Endothelial cell of umbilical vein (primary cell): ENCODE data around the gene PSMA8. TPM values are rescaled to one million over a fixed set of nuclear protein-coding genes. Genes with fewer than 3 reads are reported as not detected.

Experiments
- BruUV-seq: library from RNA; stranded (reverse); fragments of 400-500 nt; replicated peaks from 2 replicates; lab custom pipeline; 2021; lab: Mats Ljungman, UMichigan
- CTCF ChIA-PET: fragments of 300-600, 350-600 bp; sonication (Branson Sonifier 250); formaldehyde crosslinking; loops from one replicate; lab custom pipeline; 2021; ENCODE audit warnings: antibody characterized with exemption, inconsistent platforms; lab: Charles Lee
- POLR2A ChIA-PET: fragments of 300-600, 350-600 bp; sonication (Branson Sonifier 250); formaldehyde crosslinking; loops from one replicate; lab custom pipeline; 2021; ENCODE audit warnings: antibody characterized with exemption, inconsistent platforms; lab: Charles Lee
- DNase-seq: peaks from one replicate; pipeline ENCODE4 v3.0.0-alpha.2; 2011; ENCODE audit warnings: low read depth, low spot score
- FAIRE-seq: peaks from 2 replicates; lab custom pipeline; 2011; peaks lifted over from hg19 to GRCh38; lab: Jason Lieb, UNC
- H2AFZ ChIP-seq: 2 replicates; pipeline ENCODE4 v1.6.0; 2012; ENCODE audit warnings: low read depth, low read length, control low read depth, inconsistent platforms
- H3K27ac ChIP-seq: 2 replicates; pipeline ENCODE4 v1.5.1; 2011; ENCODE audit warnings: low read depth, mild to moderate bottlenecking, control low read depth, low read length, moderate library complexity; ENCODE audit not compliant: insufficient read depth
- H3K27me3 ChIP-seq, 2 experiments: 2 replicates each; pipeline versions ENCODE4 v1.6.0 to v1.6.1; 2011; ENCODE audit warnings: low read length in 2 of 2, mixed read lengths in 1 of 2; ENCODE audit not compliant: control insufficient read depth in 2 of 2, insufficient read depth in 2 of 2
- H3K36me3 ChIP-seq, 2 experiments: 2 replicates in 1 of 2; 3 replicates in 1 of 2; pipeline ENCODE4 v1.5.1; 2011; ENCODE audit warnings: low read length in 2 of 2, mild to moderate bottlenecking in 1 of 2, moderate library complexity in 1 of 2; ENCODE audit not compliant: control insufficient read depth in 2 of 2, insufficient read depth in 2 of 2; ENCODE audit errors: extremely low read depth in 1 of 2
- H3K4me1 ChIP-seq: 3 replicates; pipeline ENCODE4 v1.5.1; 2011; ENCODE audit warnings: mild to moderate bottlenecking, low read length; ENCODE audit not compliant: control insufficient read depth, insufficient read depth; ENCODE audit errors: extremely low read depth
- H3K4me2 ChIP-seq: 2 replicates; pipeline ENCODE4 v1.6.1; 2011; ENCODE audit warnings: low read length, control low read depth, mixed read lengths; ENCODE audit not compliant: insufficient read depth
- H3K4me3 ChIP-seq, 3 experiments: fragments of 200-600 bp in 1 of 3; sonication (generic), shearing (Covaris generic) in 1 of 3; replicated peaks in 1 of 3; 2 replicates each; pipeline ENCODE4 v1.5.1; 2011 to 2016; ENCODE audit warnings: control low read depth in 3 of 3, low read length in 3 of 3, mild to moderate bottlenecking in 2 of 3, inconsistent platforms in 1 of 3, low read depth in 1 of 3, moderate library complexity in 1 of 3; ENCODE audit not compliant: insufficient read depth in 1 of 3
- H3K79me2 ChIP-seq: 2 replicates; pipeline ENCODE4 v1.6.0; 2012; ENCODE audit warnings: low read length, inconsistent platforms; ENCODE audit not compliant: control insufficient read depth, insufficient read depth
- H3K9ac ChIP-seq: replicated peaks from 2 replicates; pipeline ENCODE3; 2011; ENCODE audit warnings: low read length, control low read depth; ENCODE audit not compliant: insufficient read depth; ENCODE audit errors: extremely low read depth
- H3K9me1 ChIP-seq: replicated peaks from 3 replicates; pipeline ENCODE4 v1.6.0; 2011; ENCODE audit warnings: mild to moderate bottlenecking, low read length; ENCODE audit not compliant: control insufficient read depth, insufficient read depth; ENCODE audit errors: extremely low read depth
- H3K9me3 ChIP-seq: replicated peaks from 2 replicates; pipeline ENCODE4 v1.5.1; 2012; ENCODE audit warnings: low read length, inconsistent platforms; ENCODE audit not compliant: control insufficient read depth, insufficient read depth
- H4K20me1 ChIP-seq: replicated peaks from 2 replicates; pipeline ENCODE3; 2011; ENCODE audit warnings: mild to moderate bottlenecking, low read length; ENCODE audit not compliant: control insufficient read depth, insufficient read depth; ENCODE audit errors: extremely low read depth
- CTCF ChIP-seq, 2 donors: IDR thresholded peaks; 1 replicate in 1 of 2; 2 replicates in 1 of 2; pipeline ENCODE4 v1.5.1; 2011; ENCODE audit warnings: low read length in 2 of 2, mild to moderate bottlenecking in 2 of 2, moderate library complexity in 2 of 2, control low read depth in 1 of 2, inconsistent platforms in 1 of 2, low read depth in 1 of 2; ENCODE audit not compliant: insufficient read depth in 1 of 2; ENCODE audit errors: extremely low read depth in 1 of 2
- EZH2 ChIP-seq: IDR thresholded peaks from 2 replicates; pipeline ENCODE4 v1.6.1; 2012; ENCODE audit warnings: borderline replicate concordance, low read depth, mild to moderate bottlenecking, moderate library complexity, low read length, inconsistent platforms; ENCODE audit not compliant: severe bottlenecking
- FOS ChIP-seq: IDR thresholded peaks from 2 replicates; pipeline ENCODE4 v1.6.1; 2011; ENCODE audit warnings: mild to moderate bottlenecking, low read length, moderate library complexity, borderline replicate concordance; ENCODE audit not compliant: insufficient read depth
- GATA2 ChIP-seq: IDR thresholded peaks from 2 replicates; pipeline ENCODE4 v1.7.0; 2011; ENCODE audit warnings: low read depth, mild to moderate bottlenecking, moderate library complexity, mixed read lengths, low read length; ENCODE audit not compliant: insufficient read length, insufficient read depth
- JUN ChIP-seq: IDR thresholded peaks from 2 replicates; pipeline ENCODE4 v1.6.1; 2011; ENCODE audit warnings: borderline replicate concordance, low read depth; ENCODE audit not compliant: insufficient read length, insufficient read depth
- MAX ChIP-seq: IDR thresholded peaks from 2 replicates; pipeline ENCODE4 v1.6.1; 2011; ENCODE audit not compliant: insufficient read depth, insufficient read length
- MYC ChIP-seq: IDR thresholded peaks from one replicate; pipeline ENCODE4 v1.6.1; 2011; ENCODE audit warnings: mild to moderate bottlenecking, low read depth, low read length
- POLR2A ChIP-seq: IDR thresholded peaks from 2 replicates; pipeline ENCODE4 v1.6.1; 2012; ENCODE audit warnings: low read depth, mild to moderate bottlenecking, control low read depth, low read length
- POLR2AphosphoS5 ChIP-seq: IDR thresholded peaks from 2 replicates; pipeline ENCODE4 v1.6.1; 2012; ENCODE audit warnings: low read depth, mild to moderate bottlenecking, control low read depth, low read length, moderate library complexity; ENCODE audit not compliant: insufficient read depth
- dilution Hi-C: fragments of 300-500 bp; cut with MboI; formaldehyde crosslinking; loops from one replicate; pipeline ENCODE4 v1.15.0; 2019; ENCODE audit warnings: low sequenced_read_pairs; ENCODE audit not compliant: extremely low pct_ligation_motif_present
- intact Hi-C: fragments of 100-400 bp; cut with micrococcal nuclease; formaldehyde crosslinking; loops from one replicate; pipeline ENCODE4 v1.10.0; 2022
- polyA plus RNA-seq, 4 experiments: library from polyadenylated mRNA; depleted of rRNA in 3 of 4; stranded (reverse) in 3 of 4; unstranded in 1 of 4; fragments of >200 nt; gene quantifications; 2 replicates each; pipeline versions ENCODE4 v1.2.1 to v1.2.3, GENCODE V29; 2011 to 2012; ENCODE audit warnings: missing spikeins in 1 of 4
- total RNA-seq: library from RNA; stranded (reverse); gene quantifications from 2 replicates; pipeline ENCODE4 v1.2.3, GENCODE V29; 2021

The PSMA8 gene
- total and polyA plus RNA-seq, 2 donors (not counting 3 experiments of a cell fraction or from before 2014, with no cell fraction given) = not detected

GRCh38 chr18:26086959-26087358 is 46.7 kb upstream of the PSMA8 start:
- FAIRE-seq = no peak
- POLR2A ChIA-PET = no interaction called here

GRCh38 chr18:26088487-26088886 is 45.2 kb upstream of the PSMA8 start:
- peaks cover 0 to 14% of the 10 kb centered on the region in 2 experiments for H3K36me3 ChIP-seq
- BruUV-seq = no TSS peak
- TF ChIP-seq EZH2 = no peak
- TF ChIP-seq CTCF (IDR thresholded peaks at IDR 0.05; ENCODE audit: extremely low read depth in 1 of 2, insufficient read depth in 1 of 2, low read depth in 1 of 2, low read length in 2 of 2) = no peak
- no peak for TF ChIP-seq MYC
- no peak for TF ChIP-seq GATA2
- TF ChIP-seq MAX = no peak
- no peak for TF ChIP-seq FOS
- no peak for TF ChIP-seq JUN
- no peak for TF ChIP-seq POLR2AphosphoS5
- no peak for TF ChIP-seq POLR2A
- peaks cover 18% of the 10 kb centered on the region for H3K4me1 ChIP-seq
- H3K27me3 ChIP-seq = no peaks in the 10 kb centered on the region
- dilution Hi-C loops (no loop called here), intact Hi-C loops (loop anchor here (2.0 to 10.0 kb wide), 3 partner anchors 24 to 54 kb away; no protein-coding TSS in a partner anchor)
- H3K79me2 ChIP-seq = peaks cover 66% of the 10 kb centered on the region
- H3K9me3 ChIP-seq = no peaks in the 10 kb centered on the region
- ChIA-PET CTCF (interaction anchor here (0.9 to 1.3 kb wide), 4 partner anchors 18 to 75 kb away, joined by 3 to 5 read pairs (median 3); no protein-coding TSS in a partner anchor), POLR2A (no interaction called here)
- H3K4me2 ChIP-seq = peak overlapping the region; percentile 80
- peak overlapping the region; percentile 99 for H3K9ac ChIP-seq
- DNase-seq (peak; percentile 40), FAIRE-seq (peak; percentile 33)
- no peak overlapping the region for H2AFZ ChIP-seq
- H3K4me3 ChIP-seq = peak overlapping the region; percentile 91 to 98 (median 91)
- H3K9me1 ChIP-seq = no peaks in the 10 kb centered on the region
- H3K27ac ChIP-seq = no peak overlapping the region
- peaks cover 10% of the 10 kb centered on the region for H4K20me1 ChIP-seq

More at GRCh38 chr18:26086959-26087358, 46.7 kb upstream of the PSMA8 start:
- H3K9me3 ChIP-seq = no peaks in the 10 kb centered on the region
- no peaks in the 10 kb centered on the region for H3K9me1 ChIP-seq
- H4K20me1 ChIP-seq = peaks cover 10% of the 10 kb centered on the region
- intact Hi-C loops (loop anchor here (5.0 to 10.0 kb wide), 2 partner anchors 35 to 52 kb away; no protein-coding TSS in a partner anchor), dilution Hi-C loops (no loop called here)
- CTCF ChIA-PET = no interaction called here
- no peak for DNase-seq
- TF ChIP-seq EZH2 (no peak), FOS (no peak), MYC (no peak), JUN (no peak), MAX (no peak), POLR2AphosphoS5 (no peak)
- H3K27ac ChIP-seq = no peak overlapping the region
- H3K79me2 ChIP-seq = peaks cover 79% of the 10 kb centered on the region
- no peaks in the 10 kb centered on the region for H3K27me3 ChIP-seq
- H3K4me2 ChIP-seq = no peak overlapping the region
- H3K4me3 ChIP-seq = no peak overlapping the region
- BruUV-seq = no TSS peak
- H2AFZ ChIP-seq = no peak overlapping the region
- H3K9ac ChIP-seq = no peak overlapping the region
- peaks cover 18% of the 10 kb centered on the region for H3K4me1 ChIP-seq
- peaks cover 0 to 20% of the 10 kb centered on the region in 2 experiments for H3K36me3 ChIP-seq
